Large intestine (tissue), 3 donors: Measurements from ENCODE around the gene CAPZB. TPM values are rescaled to one million over a fixed set of nuclear protein-coding genes. Genes with fewer than 3 reads are reported as not detected.

Experiments used
- DNase-seq, 2 donors: peaks; one replicate each; pipeline versions ENCODE4 v3.0.0 to v3.0.0-alpha.2; 2013
- H3K27ac ChIP-seq: one replicate; pipeline ENCODE4 v1.5.1; 2013; ENCODE audit warnings: low read length
- H3K27me3 ChIP-seq: 2 replicates; pipeline ENCODE4 v1.6.1; 2013; ENCODE audit warnings: low read length; ENCODE audit not compliant: control insufficient read depth, insufficient read depth
- H3K36me3 ChIP-seq: 2 replicates; pipeline ENCODE4 v1.6.1; 2013; ENCODE audit warnings: low read length; ENCODE audit not compliant: control insufficient read depth, insufficient read depth
- H3K4me1 ChIP-seq: one replicate; pipeline ENCODE4 v1.6.1; 2013; ENCODE audit warnings: low read length; ENCODE audit not compliant: control insufficient read depth, insufficient read depth
- H3K4me3 ChIP-seq: one replicate; pipeline ENCODE4 v1.5.1; 2013; ENCODE audit warnings: low read length
- H3K9me3 ChIP-seq: one replicate; pipeline ENCODE4 v1.6.1; 2013; ENCODE audit warnings: mild to moderate bottlenecking, low read depth, low read length, moderate library complexity; ENCODE audit not compliant: control insufficient read depth
- WGBS: methylation state at CpG from one replicate; pipeline ENCODE4 v1.1.5; 2013; ENCODE audit warnings: low lambda C conversion rate; ENCODE audit not compliant: insufficient coverage; 5-methylcytosine and 5-hydroxymethylcytosine counted together
- polyA plus RNA-seq: library from polyadenylated mRNA; unstranded; fragments of 120-200 nt; gene quantifications from one replicate; pipeline ENCODE4 v1.2.1, GENCODE V29; 2013

Gene CAPZB
- polyA plus RNA-seq, 1 donor: 245 TPM

- Histone ChIP-seq H3K9me3 (no peaks in the 10 kb centered on the region), H3K4me3 (no peak overlapping the region), H3K27me3 (no peaks in the 10 kb centered on the region), H3K4me1 (peaks cover 22% of the 10 kb centered on the region), H3K36me3 (peaks cover 29% of the 10 kb centered on the region), H3K27ac (peak overlapping the region; percentile 82)
- no CpG with 5 or more reads among the region's 4 CpGs for WGBS
- peak; percentile 80 to 84 for DNase-seq
These were observed 171.7 kb downstream of the CAPZB start for GRCh38 chr1:19313636-19313959.

- Histone ChIP-seq H3K27me3 (no peaks in the 10 kb centered on the region), H3K4me3 (peak overlapping the region; percentile 88), H3K4me1 (peaks cover 28% of the 10 kb centered on the region), H3K36me3 (peaks cover 29% of the 10 kb centered on the region), H3K9me3 (no peaks in the 10 kb centered on the region), H3K27ac (peak overlapping the region; percentile 82)
- DNase-seq: no peak
- 86% methylated on average over 2 of the region's 20 CpGs for whole genome bisulfite sequencing
These were observed 172.3 kb downstream of the CAPZB start for GRCh38 chr1:19312782-19313635.

- H3K4me3 ChIP-seq: peak within 1 kb of the TSS; percentile 88
- peaks cover 35% of the 10 kb centered on the region for H3K4me1 ChIP-seq
- H3K27me3 ChIP-seq: no peaks in the 10 kb centered on the region
- H3K9me3 ChIP-seq: no peaks in the 10 kb centered on the region
- DNase-seq: peak; percentile 93 to 96
- peaks cover 30% of the 10 kb centered on the region for H3K36me3 ChIP-seq
- H3K27ac ChIP-seq: peak within 1 kb of the TSS; percentile 82
- no CpG with 5 or more reads among the region's 105 CpGs for WGBS
These were observed 173.2 kb downstream of the CAPZB start, which contains the start of the genes AKR7A2 and SLC66A1 for GRCh38 chr1:19311931-19312781. AKR7A2 (minus strand) TSS chr1:19312144; CDS start chr1:19312124, 20 bp downstream. SLC66A1 (plus strand) TSS chr1:19312326; CDS start chr1:19317678, 5,352 bp downstream.

GRCh38 chr1:19311503-19311930, 173.8 kb downstream of the CAPZB start:
- no peaks in the 10 kb centered on the region for H3K9me3 ChIP-seq
- DNase-seq: no peak
- peaks cover 32% of the 10 kb centered on the region for H3K36me3 ChIP-seq
- WGBS: 0% methylated on average over 1 of the region's 29 CpGs
- peak overlapping the region; percentile 58 for H3K27ac ChIP-seq
- peak overlapping the region; percentile 76 for H3K4me3 ChIP-seq
- H3K27me3 ChIP-seq: no peaks in the 10 kb centered on the region
- peaks cover 36% of the 10 kb centered on the region for H3K4me1 ChIP-seq

GRCh38 chr1:19310720-19311502, 174.4 kb downstream of the CAPZB start:
- Histone ChIP-seq H3K4me3 (peak overlapping the region; percentile 76), H3K4me1 (peaks cover 36% of the 10 kb centered on the region), H3K36me3 (peaks cover 38% of the 10 kb centered on the region), H3K9me3 (no peaks in the 10 kb centered on the region), H3K27me3 (no peaks in the 10 kb centered on the region), H3K27ac (peak overlapping the region; percentile 58)
- 56% methylated on average over 5 of the region's 13 CpGs for WGBS
- peak; percentile 54 to 75 for DNase-seq

- Histone ChIP-seq H3K4me1 (peaks cover 36% of the 10 kb centered on the region), H3K9me3 (no peaks in the 10 kb centered on the region), H3K4me3 (no peak overlapping the region), H3K27ac (no peak overlapping the region), H3K27me3 (no peaks in the 10 kb centered on the region), H3K36me3 (peaks cover 44% of the 10 kb centered on the region)
- no CpG with 5 or more reads among the region's 7 CpGs for WGBS
- DNase-seq: no peak
These were observed 175.3 kb downstream of the CAPZB start for GRCh38 chr1:19310061-19310460.

GRCh38 chr1:19309123-19309813, 176.1 kb downstream of the CAPZB start:
- H3K4me1 ChIP-seq: peaks cover 36% of the 10 kb centered on the region
- H3K27me3 ChIP-seq: no peaks in the 10 kb centered on the region
- peaks cover 51% of the 10 kb centered on the region for H3K36me3 ChIP-seq
- H3K27ac ChIP-seq: no peak overlapping the region
- H3K9me3 ChIP-seq: no peaks in the 10 kb centered on the region
- H3K4me3 ChIP-seq: no peak overlapping the region
- DNase-seq: no peak
- WGBS: no CpG with 5 or more reads among the region's 6 CpGs

- WGBS: no CpG with 5 or more reads among the region's 3 CpGs
- H3K27ac ChIP-seq: peak overlapping the region; percentile 14
- H3K36me3 ChIP-seq: peaks cover 56% of the 10 kb centered on the region
These were observed 176.8 kb downstream of the CAPZB start for GRCh38 chr1:19308509-19308907.

GRCh38 chr1:19307794-19308508, 177.4 kb downstream of the CAPZB start:
- peak overlapping the region; percentile 20 for H3K27ac ChIP-seq
- H3K27me3 ChIP-seq: no peaks in the 10 kb centered on the region
- DNase-seq: peak; percentile 37 to 58
- no peaks in the 10 kb centered on the region for H3K9me3 ChIP-seq
- H3K4me3 ChIP-seq: no peak overlapping the region
- peaks cover 61% of the 10 kb centered on the region for H3K36me3 ChIP-seq
- WGBS: no CpG with 5 or more reads among the region's 10 CpGs
- peaks cover 25% of the 10 kb centered on the region for H3K4me1 ChIP-seq

More at GRCh38 chr1:19308509-19308907, 176.8 kb downstream of the CAPZB start:
- Histone ChIP-seq H3K27me3 (no peaks in the 10 kb centered on the region), H3K9me3 (no peaks in the 10 kb centered on the region), H3K4me3 (no peak overlapping the region), H3K4me1 (peaks cover 29% of the 10 kb centered on the region)
- DNase-seq: no peak
